Astrocyte (in vitro differentiated cells and primary cell): Measurements from ENCODE around the gene SRSF9. TPM values are rescaled to one million over a fixed set of nuclear protein-coding genes. Genes with fewer than 3 reads are reported as not detected.

Experiments
- DNase-seq: peaks from one replicate; pipeline ENCODE4 v3.0.0-alpha.2; 2010; ENCODE audit warnings: low read depth
- FAIRE-seq: peaks from 2 replicates; lab custom pipeline; 2011; peaks lifted over from hg19 to GRCh38; lab: Jason Lieb, UNC
- H2AFZ ChIP-seq: 2 replicates; pipeline ENCODE4 v1.6.0; 2012; ENCODE audit warnings: low read depth, low read length, inconsistent platforms
- H3K27ac ChIP-seq: 2 replicates; pipeline ENCODE4 v1.5.1; 2011; ENCODE audit warnings: low read depth, low read length, inconsistent platforms
- H3K27me3 ChIP-seq: 2 replicates; pipeline ENCODE4 v1.6.0; 2011; ENCODE audit warnings: low read length, inconsistent platforms; ENCODE audit not compliant: insufficient read depth
- H3K36me3 ChIP-seq: 2 replicates; pipeline ENCODE4 v1.5.1; 2011; ENCODE audit warnings: low read length, inconsistent platforms; ENCODE audit not compliant: insufficient read depth
- H3K4me1 ChIP-seq: 2 replicates; pipeline ENCODE4 v1.5.1; 2011; ENCODE audit warnings: low read length, inconsistent platforms; ENCODE audit not compliant: insufficient read depth
- H3K4me2 ChIP-seq: 2 replicates; pipeline ENCODE4 v1.6.0; 2012; ENCODE audit warnings: low read length, inconsistent platforms
- H3K4me3 ChIP-seq: 2 replicates; pipeline ENCODE4 v1.5.1; 2011; ENCODE audit warnings: low read depth, mild to moderate bottlenecking, low read length, inconsistent platforms; ENCODE audit not compliant: insufficient read depth
- H3K79me2 ChIP-seq: 2 replicates; pipeline ENCODE4 v1.6.0; 2012; ENCODE audit warnings: mild to moderate bottlenecking, low read length, inconsistent platforms; ENCODE audit not compliant: insufficient read depth
- H3K9ac ChIP-seq: 2 replicates; pipeline ENCODE4 v1.6.0; 2012; ENCODE audit warnings: mild to moderate bottlenecking, low read length, inconsistent platforms
- H3K9me3 ChIP-seq: 2 replicates; pipeline ENCODE4 v1.5.1; 2012; ENCODE audit warnings: low read depth, mild to moderate bottlenecking, low read length, inconsistent platforms; ENCODE audit not compliant: insufficient read depth
- H4K20me1 ChIP-seq: 2 replicates; pipeline ENCODE4 v1.6.0; 2012; ENCODE audit warnings: low read length, inconsistent platforms; ENCODE audit not compliant: insufficient read depth
- H3K27ac Mint-ChIP-seq: one replicate; pipeline ENCODE4 v1.8.0; 2021; ENCODE audit warnings: mild to moderate bottlenecking, mixed read lengths; ENCODE audit not compliant: unreplicated experiment
- H3K27me3 Mint-ChIP-seq: one replicate; pipeline ENCODE4 v1.8.0; 2021; ENCODE audit warnings: low read depth, mixed read lengths; ENCODE audit not compliant: unreplicated experiment
- H3K36me3 Mint-ChIP-seq: one replicate; pipeline ENCODE4 v1.8.0; 2021; ENCODE audit warnings: low read depth, mixed read lengths; ENCODE audit not compliant: unreplicated experiment
- H3K4me1 Mint-ChIP-seq: one replicate; pipeline ENCODE4 v1.8.0; 2021; ENCODE audit warnings: low read depth, mixed read lengths; ENCODE audit not compliant: unreplicated experiment
- H3K4me3 Mint-ChIP-seq: one replicate; pipeline ENCODE4 v1.8.0; 2021; ENCODE audit warnings: mild to moderate bottlenecking, moderate library complexity, mixed read lengths; ENCODE audit not compliant: unreplicated experiment
- H3K9me3 Mint-ChIP-seq: one replicate; pipeline ENCODE4 v1.8.0; 2021; ENCODE audit warnings: mild to moderate bottlenecking, mixed read lengths; ENCODE audit not compliant: unreplicated experiment
- CTCF ChIP-seq: IDR thresholded peaks from 2 replicates; pipeline ENCODE4 v1.5.1; 2011; ENCODE audit warnings: low read depth, mild to moderate bottlenecking, inconsistent platforms, low read length, moderate library complexity; ENCODE audit not compliant: insufficient read depth
- EZH2 ChIP-seq: IDR thresholded peaks from 2 replicates; pipeline ENCODE4 v1.6.1; 2012; ENCODE audit warnings: mild to moderate bottlenecking, low read length, inconsistent platforms; ENCODE audit not compliant: insufficient read depth
- total RNA-seq: library from RNA; stranded (reverse); gene quantifications from 2 replicates; pipeline ENCODE4 v1.2.1, GENCODE V29; 2021

Gene SRSF9
- total RNA-seq, 1 donor from 2014 or later, result 223 TPM

DNA sequence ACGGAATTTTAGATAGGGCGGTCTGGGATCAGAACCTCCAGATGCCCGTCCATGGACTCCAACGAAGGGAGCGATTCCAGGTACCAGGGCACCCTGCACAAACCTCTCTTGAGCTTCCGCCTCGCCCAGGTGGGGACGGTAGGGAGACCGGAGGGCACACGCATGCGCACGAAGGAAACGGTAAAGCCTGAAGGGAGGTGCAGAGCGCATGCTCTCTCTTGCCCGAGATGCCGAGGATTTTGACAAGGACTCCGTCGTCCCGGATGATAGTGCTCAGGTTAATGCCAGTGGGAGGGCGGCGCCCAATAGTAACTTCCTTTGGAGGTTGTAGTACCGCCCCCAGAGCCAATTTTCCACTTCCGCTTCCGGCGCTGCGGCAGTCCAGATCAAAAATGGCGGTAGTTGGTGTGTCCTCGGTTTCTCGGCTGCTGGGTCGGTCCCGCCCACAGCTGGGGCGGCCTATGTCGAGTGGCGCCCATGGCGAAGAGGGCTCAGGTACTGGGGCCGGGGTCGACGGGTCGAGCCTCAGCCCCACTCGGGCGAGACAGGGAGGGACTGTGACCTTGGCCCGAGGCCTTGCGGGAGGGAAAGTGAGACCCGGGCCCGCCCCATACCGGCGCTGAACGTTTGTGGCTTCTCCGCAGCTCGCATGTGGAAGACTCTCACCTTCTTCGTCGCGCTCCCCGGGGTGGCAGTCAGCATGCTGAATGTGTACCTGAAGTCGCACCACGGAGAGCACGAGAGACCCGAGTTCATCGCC, 31.6 kb downstream of the SRSF9 start, which contains the start of gene COX6A1:
Gene COX6A1 (plus strand): TSS at position 379 of the 760 bp plus-strand sequence. CDS start 14 bp downstream, at position 393.
- H3K9me3 Mint-ChIP-seq, result no peaks in the 10 kb centered on the region
- peak within 1 kb of the TSS; percentile 97 for H3K4me3 Mint-ChIP-seq
- H3K4me1 ChIP-seq, result peaks cover 13% of the 10 kb centered on the region
- H3K9ac ChIP-seq, result peak within 1 kb of the TSS; percentile 89
- peaks cover 44% of the 10 kb centered on the region for H3K79me2 ChIP-seq
- peaks cover 15% of the 10 kb centered on the region for H3K36me3 ChIP-seq
- peaks cover 2% of the 10 kb centered on the region for H3K36me3 Mint-ChIP-seq
- H3K4me3 ChIP-seq, result peak within 1 kb of the TSS; percentile 88
- no peaks in the 10 kb centered on the region for H3K9me3 ChIP-seq
- H3K27ac Mint-ChIP-seq, result peak within 1 kb of the TSS; percentile 89
- peaks cover 24% of the 10 kb centered on the region for H4K20me1 ChIP-seq
- no peaks in the 10 kb centered on the region for H3K27me3 Mint-ChIP-seq
- DNase-seq (peak; percentile 95), FAIRE-seq (no peak)
- peak within 1 kb of the TSS; percentile 99 for H2AFZ ChIP-seq
- H3K27me3 ChIP-seq, result no peaks in the 10 kb centered on the region
- no peak for TF ChIP-seq EZH2
- no peak for TF ChIP-seq CTCF
- peaks cover 2% of the 10 kb centered on the region for H3K4me1 Mint-ChIP-seq
- H3K4me2 ChIP-seq, result peak within 1 kb of the TSS; percentile 95
- peak within 1 kb of the TSS; percentile 68 for H3K27ac ChIP-seq

GRCh38 chr12:120432772-120433525, 36.6 kb downstream of the SRSF9 start:
- TF ChIP-seq EZH2, result no peak
- TF ChIP-seq CTCF, result no peak
- Mint-ChIP-seq H3K36me3 (no peaks in the 10 kb centered on the region), H3K27ac (no peak overlapping the region), H3K27me3 (no peaks in the 10 kb centered on the region), H3K9me3 (peaks cover 2% of the 10 kb centered on the region), H3K4me3 (no peak overlapping the region), H3K4me1 (peaks cover 2% of the 10 kb centered on the region)
- H3K9me3 ChIP-seq, result no peaks in the 10 kb centered on the region
- no peak overlapping the region for H3K4me2 ChIP-seq
- no peaks in the 10 kb centered on the region for H3K36me3 ChIP-seq
- FAIRE-seq (no peak), DNase-seq (no peak)
- H2AFZ ChIP-seq, result no peak overlapping the region
- no peaks in the 10 kb centered on the region for H4K20me1 ChIP-seq
- no peak overlapping the region for H3K9ac ChIP-seq
- no peaks in the 10 kb centered on the region for H3K27me3 ChIP-seq
- H3K27ac ChIP-seq, result no peak overlapping the region
- no peaks in the 10 kb centered on the region for H3K4me1 ChIP-seq
- no peak overlapping the region for H3K4me3 ChIP-seq
- peaks cover 6% of the 10 kb centered on the region for H3K79me2 ChIP-seq
